GM23338 (cell line): ENCODE data around the gene FER. TPM values are rescaled to one million over a fixed set of nuclear protein-coding genes. Genes with fewer than 3 reads are reported as not detected.
A peak's percentile ranks its signal among the peaks of the same experiment; 100 is the strongest.

Source experiments
- ATAC-seq: fragments of 200-7000 bp; cut with Tn5 transposase; 3 replicates; pipeline ENCODE4 v1.9.1; 2020
- DNase-seq: peaks from one replicate; pipeline ENCODE4 v3.0.0-alpha.2; 2015; ENCODE audit warnings: low spot score
- H2AFZ ChIP-seq: fragments of 200-600 bp; sonication (generic); 2 replicates; pipeline ENCODE4 v1.8.0; 2016; ENCODE audit warnings: antibody characterized with exemption, mild to moderate bottlenecking, moderate library complexity
- H3F3A ChIP-seq: fragments of 200-600 bp; sonication (generic); replicated peaks from 2 replicates; pipeline ENCODE4 v1.8.0; 2017; ENCODE audit warnings: antibody characterized with exemption, mixed run types, low read depth
- H3K27ac ChIP-seq: fragments of 200-600 bp; sonication (generic); 2 replicates; pipeline ENCODE4 v1.6.1; 2016; ENCODE audit warnings: low read depth
- H3K27me3 ChIP-seq: fragments of 200-600 bp; sonication (generic); 2 replicates; pipeline ENCODE4 v1.8.0; 2016; ENCODE audit warnings: mild to moderate bottlenecking, mixed run types, moderate library complexity; ENCODE audit not compliant: insufficient read depth
- H3K36me3 ChIP-seq: fragments of 200-600 bp; sonication (generic); 2 replicates; pipeline ENCODE4 v1.8.0; 2016; ENCODE audit warnings: mild to moderate bottlenecking; ENCODE audit not compliant: insufficient read depth
- H3K4me1 ChIP-seq: fragments of 200-600 bp; sonication (generic); 2 replicates; pipeline ENCODE4 v1.8.0; 2016; ENCODE audit warnings: mild to moderate bottlenecking, moderate library complexity; ENCODE audit not compliant: insufficient read depth
- H3K4me2 ChIP-seq: fragments of 200-600 bp; sonication (generic); 2 replicates; pipeline ENCODE4 v1.7.1; 2017; ENCODE audit warnings: mixed run types
- H3K4me3 ChIP-seq: fragments of 200-600 bp; sonication (generic); 2 replicates; pipeline ENCODE4 v1.6.1; 2016; ENCODE audit warnings: mixed run types
- H3K79me2 ChIP-seq: fragments of 200-600 bp; sonication (generic); replicated peaks from 2 replicates; pipeline ENCODE4 v1.8.0; 2017; ENCODE audit warnings: mild to moderate bottlenecking; ENCODE audit not compliant: insufficient read depth
- H3K9me2 ChIP-seq: fragments of 200-600 bp; sonication (generic); 2 replicates; pipeline ENCODE4 v1.8.0; 2017; ENCODE audit not compliant: insufficient read depth
- H4K20me1 ChIP-seq: fragments of 200-600 bp; sonication (generic); replicated peaks from 2 replicates; pipeline ENCODE4 v1.8.0; 2017; ENCODE audit warnings: mild to moderate bottlenecking; ENCODE audit not compliant: insufficient read depth
- H3K27ac Mint-ChIP-seq: 2 replicates; pipeline ENCODE4 v1.8.0; 2020; ENCODE audit warnings: inconsistent platforms, mild to moderate bottlenecking, moderate library complexity, mixed read lengths
- H3K27me3 Mint-ChIP-seq: 3 replicates; pipeline ENCODE4 v1.8.0; 2022; ENCODE audit warnings: low read depth, mild to moderate bottlenecking, moderate library complexity, mixed read lengths, inconsistent platforms; ENCODE audit not compliant: insufficient read depth, poor library complexity
- H3K36me3 Mint-ChIP-seq: 3 replicates; pipeline ENCODE4 v1.8.0; 2021; ENCODE audit warnings: low read depth, mild to moderate bottlenecking, inconsistent platforms, moderate library complexity, mixed read lengths
- H3K4me1 Mint-ChIP-seq: 3 replicates; pipeline ENCODE4 v1.8.0; 2020; ENCODE audit warnings: mild to moderate bottlenecking, inconsistent platforms, mixed read lengths
- H3K4me3 Mint-ChIP-seq: 3 replicates; pipeline ENCODE4 v1.8.0; 2021; ENCODE audit warnings: moderate library complexity, mild to moderate bottlenecking, inconsistent platforms, mixed read lengths
- H3K9me3 Mint-ChIP-seq: 3 replicates; pipeline ENCODE4 v1.8.0; 2020; ENCODE audit warnings: moderate library complexity, mild to moderate bottlenecking, inconsistent platforms, mixed read lengths
- EZH2phosphoT487 ChIP-seq: fragments of 200-600 bp; sonication (generic); IDR thresholded peaks from one replicate; pipeline ENCODE4 v1.8.1; 2018; ENCODE audit warnings: antibody characterized with exemption; ENCODE audit not compliant: unreplicated experiment
- REST ChIP-seq: IDR thresholded peaks from one replicate; pipeline ENCODE4 v1.6.1; 2018; ENCODE audit warnings: antibody characterized with exemption; ENCODE audit not compliant: unreplicated experiment
- ZNF114 ChIP-seq: fragments of 250-450 bp; sonication (Bioruptor Pico); IDR thresholded peaks from 2 replicates; pipeline ENCODE4 v1.5.0; 2020; ENCODE audit warnings: mild to moderate bottlenecking, moderate library complexity
- ZNF462 ChIP-seq: fragments of 250-450 bp; sonication (Bioruptor Pico); IDR thresholded peaks from 2 replicates; pipeline ENCODE4 v1.5.0; 2020; ENCODE audit warnings: mild to moderate bottlenecking, moderate library complexity
- polyA plus RNA-seq: library from polyadenylated mRNA; unstranded; fragments of >200 nt; fragmentation: Nextera tagmentation; extraction: Ambion mirVana; gene quantifications from 2 replicates; pipeline ENCODE4 v1.2.1, GENCODE V29; 2016
- total RNA-seq: library from RNA; depleted of rRNA; stranded (reverse); fragments of >200 nt; shearing (Covaris generic); gene quantifications from 2 replicates; pipeline ENCODE4 v1.2.3, GENCODE V29; 2014

Gene FER
- total and polyA plus RNA-seq, 2 experiments from 2014 or later, result 17.4 to 34.8 TPM

- TF ChIP-seq ZNF462 (CRISPR knock-in tag), result no peak
- no peak for TF ChIP-seq ZNF114
Measured at GRCh38 chr5:109167586-109167985, 419.9 kb downstream of the FER start (continued).

- no peaks in the 10 kb centered on the region for H3K9me3 Mint-ChIP-seq
- H3K4me3 Mint-ChIP-seq, result peak overlapping the region; percentile 27; the same call in 1 of the 3 replicates
- TF ChIP-seq EZH2phosphoT487 (no peak), REST (no peak), ZNF462 (CRISPR knock-in tag) (0 out of 2 replicates have a peak, but pooled peaks have one; percentile 12)
Measured at GRCh38 chr5:109168151-109168550, 420.5 kb downstream of the FER start.

More at GRCh38 chr5:109168151-109168550, 420.5 kb downstream of the FER start:
- Histone ChIP-seq H3K27ac (no peak overlapping the region), H3K4me1 (peaks cover 25% of the 10 kb centered on the region; the same call in 1 of the 2 replicates), H3K79me2 (no peaks in the 10 kb centered on the region), H2AFZ (no peak overlapping the region), H3K36me3 (no peaks in the 10 kb centered on the region), H3F3A (no peaks in the 10 kb centered on the region), H3K4me2 (0 out of 2 replicates have a peak overlapping the region, but pooled peaks have one; percentile 10), H3K27me3 (no peaks in the 10 kb centered on the region), H4K20me1 (no peaks in the 10 kb centered on the region), H3K9me2 (no peaks in the 10 kb centered on the region; the same call in 1 of the 2 replicates), H3K4me3 (no peak overlapping the region)
- H3K27me3 Mint-ChIP-seq, result peaks cover 3% of the 10 kb centered on the region
- no peaks in the 10 kb centered on the region for H3K36me3 Mint-ChIP-seq
- H3K27ac Mint-ChIP-seq, result no peak overlapping the region
- DNase-seq, result no peak
- no peak for ATAC-seq
- peaks cover 25% of the 10 kb centered on the region for H3K4me1 Mint-ChIP-seq
